ENCODE results near the gene PPP1R9A.

The PPP1R9A gene

DNA sequence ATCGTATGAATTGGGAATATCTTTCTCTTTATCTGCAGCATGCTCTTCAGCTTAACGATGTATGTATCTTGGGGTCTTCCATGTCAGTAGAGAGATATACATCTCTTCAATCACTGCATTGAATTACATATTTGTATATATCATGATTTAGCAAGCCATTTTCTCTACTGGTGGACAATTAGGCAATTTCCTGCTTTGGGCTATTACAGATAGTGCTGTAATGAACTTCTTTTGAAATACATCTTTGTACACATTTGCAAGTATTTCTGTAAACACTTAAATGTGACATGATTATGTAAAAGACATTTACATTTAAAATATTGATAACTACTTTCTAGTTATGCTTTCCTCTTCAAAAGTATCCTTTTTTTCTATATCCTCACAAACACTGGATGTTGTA is 199.0 kb downstream of the PPP1R9A start:
- Histone ChIP-seq H3K4me1 (ENCODE audit: control insufficient read depth in 1 of 2, insufficient read depth in 2 of 2, low read length in 2 of 2) (no peaks in the 10 kb centered on the region), H3K9me3 (ENCODE audit: control insufficient read depth in 1 of 2, low read length in 2 of 2) (no peaks in the 10 kb centered on the region), H3K36me3 (ENCODE audit: control insufficient read depth in 1 of 2, insufficient read depth in 2 of 2, low read length in 2 of 2) (no peaks in the 10 kb centered on the region), H3K27me3 (ENCODE audit: control insufficient read depth in 1 of 2, insufficient read depth in 2 of 2, low read length in 2 of 2) (no peaks in the 10 kb centered on the region), H3K9ac (ENCODE audit: low read depth in 1 of 2, low read length in 2 of 2) (no peak overlapping the region), H3K4me3 (ENCODE audit: low read depth in 1 of 2, low read length in 2 of 2) (no peak overlapping the region), H3K27ac (ENCODE audit: low read depth, low read length) (no peak overlapping the region)

DNA sequence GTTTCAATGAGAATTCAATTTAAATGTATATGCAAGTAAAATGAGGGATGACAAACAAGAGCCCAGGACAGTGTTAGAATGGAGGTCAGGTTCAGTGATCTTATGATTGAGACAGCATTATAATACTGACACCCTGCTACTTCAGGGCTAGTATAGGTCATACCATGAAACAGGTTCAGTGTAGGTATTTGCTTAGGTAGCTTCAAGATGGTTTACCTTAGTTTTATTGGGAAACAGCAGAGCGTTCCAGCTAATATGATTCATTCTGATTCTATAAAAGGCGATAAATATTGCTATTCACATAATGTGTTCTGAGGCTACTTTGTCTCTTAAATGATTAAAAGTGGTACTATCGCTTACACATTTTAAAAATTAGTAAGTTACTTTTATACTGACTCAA is 203.3 kb downstream of the PPP1R9A start:
- H3K9ac ChIP-seq (ENCODE audit: low read depth in 1 of 2, low read length in 2 of 2) = no peak overlapping the region
- no peak overlapping the region for H3K27ac ChIP-seq (ENCODE audit: low read depth, low read length)
- no peaks in the 10 kb centered on the region for H3K27me3 ChIP-seq (ENCODE audit: control insufficient read depth in 1 of 2, insufficient read depth in 2 of 2, low read length in 2 of 2)
- H3K36me3 ChIP-seq (ENCODE audit: control insufficient read depth in 1 of 2, insufficient read depth in 2 of 2, low read length in 2 of 2) = no peaks in the 10 kb centered on the region
- no peaks in the 10 kb centered on the region for H3K4me1 ChIP-seq (ENCODE audit: control insufficient read depth in 1 of 2, insufficient read depth in 2 of 2, low read length in 2 of 2)
- H3K9me3 ChIP-seq (ENCODE audit: control insufficient read depth in 1 of 2, low read length in 2 of 2) = no peaks in the 10 kb centered on the region
- no peak overlapping the region for H3K4me3 ChIP-seq (ENCODE audit: low read depth in 1 of 2, low read length in 2 of 2)

DNA sequence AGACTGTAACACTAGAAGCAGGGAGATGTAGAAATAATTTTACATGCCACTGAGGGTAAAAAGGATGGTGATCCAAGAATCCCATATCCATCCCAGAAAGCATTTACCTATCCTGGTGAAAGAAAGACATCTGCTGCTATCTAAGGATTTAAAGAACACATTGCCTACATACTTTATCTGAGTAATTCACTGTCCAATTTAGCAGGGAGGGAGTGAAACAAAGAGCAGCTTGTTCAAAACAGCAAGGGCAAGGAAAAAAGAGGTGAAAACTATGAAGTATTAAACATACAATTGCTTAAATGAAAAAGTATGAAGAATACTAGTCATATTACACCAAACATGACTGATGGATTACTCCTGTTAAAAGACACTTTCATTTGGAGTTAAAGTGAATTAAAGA is 206.2 kb downstream of the PPP1R9A start:
- H3K4me3 ChIP-seq (ENCODE audit: low read depth in 1 of 2, low read length in 2 of 2) = no peak overlapping the region
- H3K27me3 ChIP-seq (ENCODE audit: control insufficient read depth in 1 of 2, insufficient read depth in 2 of 2, low read length in 2 of 2) = no peaks in the 10 kb centered on the region
- H3K9ac ChIP-seq (ENCODE audit: low read depth in 1 of 2, low read length in 2 of 2) = no peak overlapping the region
- no peaks in the 10 kb centered on the region for H3K4me1 ChIP-seq (ENCODE audit: control insufficient read depth in 1 of 2, insufficient read depth in 2 of 2, low read length in 2 of 2)
- H3K27ac ChIP-seq (ENCODE audit: low read depth, low read length) = no peak overlapping the region
- H3K36me3 ChIP-seq (ENCODE audit: control insufficient read depth in 1 of 2, insufficient read depth in 2 of 2, low read length in 2 of 2) = no peaks in the 10 kb centered on the region
- H3K9me3 ChIP-seq (ENCODE audit: control insufficient read depth in 1 of 2, low read length in 2 of 2) = no peaks in the 10 kb centered on the region

DNA sequence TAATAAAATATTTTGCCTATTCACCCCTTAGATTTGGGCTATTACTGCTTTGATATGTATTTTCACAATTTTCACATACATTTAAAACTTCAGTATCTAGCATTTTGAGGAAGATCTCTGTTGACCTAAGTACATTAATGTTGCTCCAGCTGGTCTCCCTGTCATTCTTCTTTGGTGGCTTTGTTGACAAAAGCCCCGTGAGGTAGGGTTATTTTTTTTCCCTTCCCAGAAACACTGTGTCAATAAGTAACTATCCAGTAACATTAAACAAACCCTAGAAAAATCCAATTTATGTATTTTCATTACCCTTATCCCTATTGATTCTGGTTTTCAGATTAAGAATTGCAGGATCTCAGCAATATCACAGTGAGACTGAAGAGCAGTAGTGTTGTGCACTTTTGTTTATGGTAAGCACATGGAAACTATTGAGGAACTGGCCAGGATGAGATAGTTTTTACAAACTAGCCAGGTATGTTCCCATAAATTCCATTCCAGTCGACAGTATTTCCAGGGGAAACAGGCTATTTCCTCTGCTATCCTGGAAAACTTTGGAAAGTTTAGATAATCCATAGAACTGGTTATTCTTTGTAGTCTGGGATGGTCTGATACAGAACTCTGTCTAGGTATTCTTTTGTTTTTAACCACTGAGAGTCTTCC is 218.8 kb downstream of the PPP1R9A start:
- Histone ChIP-seq H3K9ac (ENCODE audit: low read depth in 1 of 2, low read length in 2 of 2) (no peak overlapping the region), H3K4me1 (ENCODE audit: control insufficient read depth in 1 of 2, insufficient read depth in 2 of 2, low read length in 2 of 2) (no peaks in the 10 kb centered on the region), H3K4me3 (ENCODE audit: low read depth in 1 of 2, low read length in 2 of 2) (no peak overlapping the region), H3K27ac (ENCODE audit: low read depth, low read length) (no peak overlapping the region), H3K9me3 (ENCODE audit: control insufficient read depth in 1 of 2, low read length in 2 of 2) (peaks cover 0 to 2% of the 10 kb centered on the region in 2 donors), H3K36me3 (ENCODE audit: control insufficient read depth in 1 of 2, insufficient read depth in 2 of 2, low read length in 2 of 2) (no peaks in the 10 kb centered on the region), H3K27me3 (ENCODE audit: control insufficient read depth in 1 of 2, insufficient read depth in 2 of 2, low read length in 2 of 2) (no peaks in the 10 kb centered on the region)

- Histone ChIP-seq H3K27ac (ENCODE audit: low read depth, low read length) (no peak overlapping the region), H3K4me1 (ENCODE audit: control insufficient read depth in 1 of 2, insufficient read depth in 2 of 2, low read length in 2 of 2) (no peaks in the 10 kb centered on the region), H3K9ac (ENCODE audit: low read depth in 1 of 2, low read length in 2 of 2) (no peak overlapping the region), H3K9me3 (ENCODE audit: control insufficient read depth in 1 of 2, low read length in 2 of 2) (peaks cover 0 to 2% of the 10 kb centered on the region in 2 donors), H3K36me3 (ENCODE audit: control insufficient read depth in 1 of 2, insufficient read depth in 2 of 2, low read length in 2 of 2) (no peaks in the 10 kb centered on the region), H3K27me3 (ENCODE audit: control insufficient read depth in 1 of 2, insufficient read depth in 2 of 2, low read length in 2 of 2) (no peaks in the 10 kb centered on the region), H3K4me3 (ENCODE audit: low read depth in 1 of 2, low read length in 2 of 2) (no peak overlapping the region)
Measured at GRCh38 chr7:95132500-95132899, 225.1 kb downstream of the PPP1R9A start.

DNA sequence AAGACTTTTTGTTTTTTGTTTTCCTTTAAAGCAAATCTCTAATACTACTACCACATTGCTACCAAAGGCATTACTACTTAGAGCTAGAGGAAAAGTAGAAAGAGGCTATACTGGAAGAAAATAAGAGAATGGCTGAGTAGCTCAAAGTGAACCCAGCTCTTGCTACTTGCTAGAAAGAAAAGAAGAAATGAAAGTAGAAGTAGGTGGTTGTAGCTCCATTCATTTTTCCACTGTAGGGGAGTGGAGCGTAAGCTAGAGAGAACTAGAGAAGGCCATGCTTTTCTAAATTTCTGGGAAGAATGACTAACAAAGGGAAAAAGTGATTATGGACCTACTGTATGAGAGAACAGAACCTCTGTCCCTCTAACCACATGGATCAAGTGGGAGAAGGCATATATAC is 232.5 kb downstream of the PPP1R9A start:
- H3K36me3 ChIP-seq (ENCODE audit: control insufficient read depth in 1 of 2, insufficient read depth in 2 of 2, low read length in 2 of 2) = no peaks in the 10 kb centered on the region
- no peak overlapping the region for H3K4me3 ChIP-seq (ENCODE audit: low read depth in 1 of 2, low read length in 2 of 2)
- no peak overlapping the region for H3K27ac ChIP-seq (ENCODE audit: low read depth, low read length)
- H3K27me3 ChIP-seq (ENCODE audit: control insufficient read depth in 1 of 2, insufficient read depth in 2 of 2, low read length in 2 of 2) = no peaks in the 10 kb centered on the region
- no peak overlapping the region for H3K9ac ChIP-seq (ENCODE audit: low read depth in 1 of 2, low read length in 2 of 2)
- H3K9me3 ChIP-seq (ENCODE audit: control insufficient read depth in 1 of 2, low read length in 2 of 2) = no peaks in the 10 kb centered on the region
- no peaks in the 10 kb centered on the region for H3K4me1 ChIP-seq (ENCODE audit: control insufficient read depth in 1 of 2, insufficient read depth in 2 of 2, low read length in 2 of 2)

DNA sequence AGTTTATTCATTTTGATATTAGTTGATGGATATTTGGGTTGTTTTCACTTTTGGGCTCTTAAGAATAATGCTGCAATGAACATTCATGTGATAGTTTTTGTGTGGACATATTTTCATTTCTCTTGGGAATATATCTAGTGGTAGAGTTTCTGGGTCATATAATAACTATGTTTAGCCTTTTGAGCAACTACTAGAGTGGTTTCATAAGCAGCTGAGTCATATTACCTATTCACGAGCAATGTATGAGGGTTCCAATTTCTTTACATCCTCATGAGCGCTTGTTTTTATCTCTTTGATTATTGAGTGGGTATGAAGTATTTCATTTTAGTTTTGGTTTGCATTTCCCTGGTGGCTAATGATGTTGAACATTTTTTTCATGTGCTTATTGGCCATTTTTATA is 234.4 kb downstream of the PPP1R9A start:
- no peak overlapping the region for H3K4me3 ChIP-seq (ENCODE audit: low read depth in 1 of 2, low read length in 2 of 2)

DNA sequence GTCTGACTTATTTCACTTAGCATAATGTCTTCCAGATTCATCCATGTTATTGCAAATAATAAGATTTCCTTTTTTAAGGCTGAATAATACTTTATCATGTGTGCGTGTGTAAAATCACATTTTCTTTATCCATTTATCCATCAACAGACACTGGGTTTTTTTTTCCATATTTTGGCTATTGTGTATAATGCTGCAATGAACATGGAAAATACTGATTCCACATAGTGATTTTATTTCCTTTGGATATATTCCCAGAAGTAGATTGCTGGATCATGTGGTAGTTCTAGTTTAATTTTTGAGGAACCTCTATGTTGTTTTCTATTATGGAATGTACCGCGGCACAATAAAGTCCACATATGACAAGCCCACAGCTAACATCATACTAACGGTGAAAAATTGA is 236.9 kb downstream of the PPP1R9A start:
- H3K4me1 ChIP-seq (ENCODE audit: control insufficient read depth in 1 of 2, insufficient read depth in 2 of 2, low read length in 2 of 2) = no peaks in the 10 kb centered on the region
- H3K27me3 ChIP-seq (ENCODE audit: control insufficient read depth in 1 of 2, insufficient read depth in 2 of 2, low read length in 2 of 2) = no peaks in the 10 kb centered on the region
- no peaks in the 10 kb centered on the region for H3K36me3 ChIP-seq (ENCODE audit: control insufficient read depth in 1 of 2, insufficient read depth in 2 of 2, low read length in 2 of 2)
- no peak overlapping the region for H3K9ac ChIP-seq (ENCODE audit: low read depth in 1 of 2, low read length in 2 of 2)
- H3K4me3 ChIP-seq (ENCODE audit: low read depth in 1 of 2, low read length in 2 of 2) = no peak overlapping the region
- no peak overlapping the region for H3K27ac ChIP-seq (ENCODE audit: low read depth, low read length)
- no peaks in the 10 kb centered on the region for H3K9me3 ChIP-seq (ENCODE audit: control insufficient read depth in 1 of 2, low read length in 2 of 2)

More for the DNA sequence above, 234.4 kb downstream of the PPP1R9A start:
- no peaks in the 10 kb centered on the region for H3K9me3 ChIP-seq (ENCODE audit: control insufficient read depth in 1 of 2, low read length in 2 of 2)
- no peaks in the 10 kb centered on the region for H3K27me3 ChIP-seq (ENCODE audit: control insufficient read depth in 1 of 2, insufficient read depth in 2 of 2, low read length in 2 of 2)
- no peaks in the 10 kb centered on the region for H3K4me1 ChIP-seq (ENCODE audit: control insufficient read depth in 1 of 2, insufficient read depth in 2 of 2, low read length in 2 of 2)
- H3K27ac ChIP-seq (ENCODE audit: low read depth, low read length) = no peak overlapping the region
- H3K9ac ChIP-seq (ENCODE audit: low read depth in 1 of 2, low read length in 2 of 2) = no peak overlapping the region
- H3K36me3 ChIP-seq (ENCODE audit: control insufficient read depth in 1 of 2, insufficient read depth in 2 of 2, low read length in 2 of 2) = no peaks in the 10 kb centered on the region

DNA sequence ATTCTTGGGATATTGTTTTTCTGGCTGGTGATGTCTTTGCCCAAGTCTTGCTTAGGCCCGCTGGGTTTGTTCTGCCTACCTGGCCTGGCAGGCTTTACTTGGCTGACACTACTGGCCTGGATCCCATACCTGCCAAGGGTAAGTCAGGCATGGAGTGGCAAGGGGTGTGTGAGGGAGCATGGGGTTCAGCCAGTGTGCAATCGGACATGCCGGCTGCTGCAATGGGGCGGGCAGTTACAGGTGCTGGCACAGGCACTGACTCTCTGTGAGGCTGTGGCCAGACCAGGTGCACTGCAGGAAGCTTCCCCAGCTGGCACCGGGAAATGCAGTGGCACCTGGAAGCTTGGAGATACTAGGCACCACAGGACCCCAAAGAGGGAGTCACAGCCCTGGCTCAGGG is 248.6 kb downstream of the PPP1R9A start:
- Histone ChIP-seq H3K4me3 (ENCODE audit: low read depth in 1 of 2, low read length in 2 of 2) (no peak overlapping the region), H3K9me3 (ENCODE audit: control insufficient read depth in 1 of 2, low read length in 2 of 2) (no peaks in the 10 kb centered on the region), H3K27ac (ENCODE audit: low read depth, low read length) (no peak overlapping the region), H3K27me3 (ENCODE audit: control insufficient read depth in 1 of 2, insufficient read depth in 2 of 2, low read length in 2 of 2) (no peaks in the 10 kb centered on the region), H3K9ac (ENCODE audit: low read depth in 1 of 2, low read length in 2 of 2) (no peak overlapping the region), H3K4me1 (ENCODE audit: control insufficient read depth in 1 of 2, insufficient read depth in 2 of 2, low read length in 2 of 2) (no peaks in the 10 kb centered on the region), H3K36me3 (ENCODE audit: control insufficient read depth in 1 of 2, insufficient read depth in 2 of 2, low read length in 2 of 2) (no peaks in the 10 kb centered on the region)

DNA sequence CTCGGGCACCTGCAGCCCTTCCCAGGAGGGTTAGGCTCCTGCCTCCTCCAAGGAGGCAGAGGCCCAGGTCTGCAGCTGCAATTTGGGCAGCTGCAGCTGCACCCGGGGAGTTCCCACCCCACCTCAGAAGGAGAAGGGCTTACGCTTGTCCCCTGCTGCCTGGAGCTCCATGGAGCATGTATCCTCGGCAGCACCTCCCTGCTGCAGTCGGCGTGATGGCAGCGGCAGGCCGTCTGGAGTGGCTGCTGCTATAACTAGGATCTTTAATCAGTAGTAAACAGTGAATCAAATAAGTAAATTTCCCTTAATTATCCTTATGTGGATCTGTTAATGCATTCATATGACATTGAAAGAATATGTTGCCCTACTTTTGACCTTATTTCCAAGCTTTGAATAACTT is 250.0 kb downstream of the PPP1R9A start:
- no peaks in the 10 kb centered on the region for H3K4me1 ChIP-seq (ENCODE audit: control insufficient read depth in 1 of 2, insufficient read depth in 2 of 2, low read length in 2 of 2)
- H3K36me3 ChIP-seq (ENCODE audit: control insufficient read depth in 1 of 2, insufficient read depth in 2 of 2, low read length in 2 of 2) = no peaks in the 10 kb centered on the region
- H3K27me3 ChIP-seq (ENCODE audit: control insufficient read depth in 1 of 2, insufficient read depth in 2 of 2, low read length in 2 of 2) = no peaks in the 10 kb centered on the region
- no peaks in the 10 kb centered on the region for H3K9me3 ChIP-seq (ENCODE audit: control insufficient read depth in 1 of 2, low read length in 2 of 2)
- H3K4me3 ChIP-seq (ENCODE audit: low read depth in 1 of 2, low read length in 2 of 2) = no peak overlapping the region
- no peak overlapping the region for H3K27ac ChIP-seq (ENCODE audit: low read depth, low read length)
- H3K9ac ChIP-seq (ENCODE audit: low read depth in 1 of 2, low read length in 2 of 2) = no peak overlapping the region

- Histone ChIP-seq H3K9me3 (ENCODE audit: control insufficient read depth in 1 of 2, low read length in 2 of 2) (no peaks in the 10 kb centered on the region), H3K36me3 (ENCODE audit: control insufficient read depth in 1 of 2, insufficient read depth in 2 of 2, low read length in 2 of 2) (no peaks in the 10 kb centered on the region), H3K4me1 (ENCODE audit: control insufficient read depth in 1 of 2, insufficient read depth in 2 of 2, low read length in 2 of 2) (no peaks in the 10 kb centered on the region), H3K27me3 (ENCODE audit: control insufficient read depth in 1 of 2, insufficient read depth in 2 of 2, low read length in 2 of 2) (no peaks in the 10 kb centered on the region), H3K27ac (ENCODE audit: low read depth, low read length) (no peak overlapping the region), H3K9ac (ENCODE audit: low read depth in 1 of 2, low read length in 2 of 2) (no peak overlapping the region), H3K4me3 (ENCODE audit: low read depth in 1 of 2, low read length in 2 of 2) (no peak overlapping the region)
Measured at GRCh38 chr7:95169678-95170077, 262.3 kb downstream of the PPP1R9A start.

All from duodenal mucosa (tissue), 2 donors.